Inflammatory macrophage (primary cell): ENCODE results near the gene TMEM98.
"Not testable (repeated sequence)": the region's sequence is repeated elsewhere in the genome, so short reads cannot be mapped to it uniquely, and the experiment has no call there.

Source experiments
- DNase-seq, 2 donors: peaks; one replicate each; pipeline ENCODE4 v3.0.0-alpha.2; 2020 to 2022

The TMEM98 gene

GRCh38 chr17:32943647-32944191, 15.8 kb downstream of the TMEM98 start:
- DNase-seq: no peak

- DNase-seq: no peak
These were observed 16.5 kb downstream of the TMEM98 start for GRCh38 chr17:32944248-32945020.

GRCh38 chr17:32946375-32947135, 18.6 kb downstream of the TMEM98 start:
- no peak for DNase-seq

GRCh38 chr17:32947736-32948135, 19.8 kb downstream of the TMEM98 start:
- DNase-seq: no peak

GRCh38 chr17:32949181-32949580, 21.2 kb downstream of the TMEM98 start:
- no peak for DNase-seq

- DNase-seq: not testable (repeated sequence)
These were observed 24.5 kb downstream of the TMEM98 start for GRCh38 chr17:32952491-32952890.

GRCh38 chr17:32953045-32953444, 25.1 kb downstream of the TMEM98 start:
- DNase-seq: no peak

- no peak for DNase-seq
These were observed 25.9 kb downstream of the TMEM98 start for GRCh38 chr17:32953857-32954256.

- no peak for DNase-seq
These were observed 26.5 kb downstream of the TMEM98 start for GRCh38 chr17:32954477-32954876.

GRCh38 chr17:32955155-32955554, 27.2 kb downstream of the TMEM98 start:
- DNase-seq: no peak

GRCh38 chr17:32956240-32956970, 28.5 kb downstream of the TMEM98 start:
- no peak for DNase-seq

GRCh38 chr17:32958418-32958817, 30.5 kb downstream of the TMEM98 start:
- DNase-seq: no peak

GRCh38 chr17:32960815-32961214, 32.9 kb downstream of the TMEM98 start:
- DNase-seq: no peak

- no peak for DNase-seq
These were observed 34.4 kb downstream of the TMEM98 start for GRCh38 chr17:32962320-32962711.

GRCh38 chr17:32964541-32964940, 36.6 kb downstream of the TMEM98 start:
- DNase-seq: no peak

GRCh38 chr17:32969231-32969630, 41.3 kb downstream of the TMEM98 start:
- not testable (repeated sequence) for DNase-seq

- DNase-seq: no peak
These were observed 42.3 kb downstream of the TMEM98 start for GRCh38 chr17:32970281-32970680.

GRCh38 chr17:32971171-32971570, 43.2 kb downstream of the TMEM98 start:
- no peak for DNase-seq

GRCh38 chr17:32976131-32976530, 48.2 kb downstream of the TMEM98 start:
- DNase-seq: no peak

GRCh38 chr17:32976605-32977004, 48.7 kb downstream of the TMEM98 start:
- DNase-seq: no peak

GRCh38 chr17:32980230-32980629, 52.3 kb downstream of the TMEM98 start:
- no peak for DNase-seq

- not testable (repeated sequence) for DNase-seq
These were observed 53.7 kb downstream of the TMEM98 start for GRCh38 chr17:32981611-32982010.
